Esophagus squamous epithelium (tissue), 4 donors: Measurements from ENCODE around the gene HS1BP3.

Experiments used
- CTCF ChIP-seq, 6 experiments: fragments of 450-650 bp in 4 of 6; fragments of 200-600 bp in 2 of 6; sonication (generic) in 2 of 6; IDR thresholded peaks; one replicate each; pipeline ENCODE4 v1.5.1; 2016 to 2019; ENCODE audit warnings: antibody characterized with exemption in 6 of 6, mild to moderate bottlenecking in 4 of 6, moderate library complexity in 4 of 6
- POLR2A ChIP-seq, 4 donors: fragments of 450-650 bp; IDR thresholded peaks; one replicate each; pipeline ENCODE4 v1.6.1; 2017; ENCODE audit warnings: antibody characterized with exemption in 4 of 4, mild to moderate bottlenecking in 4 of 4, moderate library complexity in 3 of 4

DNA sequence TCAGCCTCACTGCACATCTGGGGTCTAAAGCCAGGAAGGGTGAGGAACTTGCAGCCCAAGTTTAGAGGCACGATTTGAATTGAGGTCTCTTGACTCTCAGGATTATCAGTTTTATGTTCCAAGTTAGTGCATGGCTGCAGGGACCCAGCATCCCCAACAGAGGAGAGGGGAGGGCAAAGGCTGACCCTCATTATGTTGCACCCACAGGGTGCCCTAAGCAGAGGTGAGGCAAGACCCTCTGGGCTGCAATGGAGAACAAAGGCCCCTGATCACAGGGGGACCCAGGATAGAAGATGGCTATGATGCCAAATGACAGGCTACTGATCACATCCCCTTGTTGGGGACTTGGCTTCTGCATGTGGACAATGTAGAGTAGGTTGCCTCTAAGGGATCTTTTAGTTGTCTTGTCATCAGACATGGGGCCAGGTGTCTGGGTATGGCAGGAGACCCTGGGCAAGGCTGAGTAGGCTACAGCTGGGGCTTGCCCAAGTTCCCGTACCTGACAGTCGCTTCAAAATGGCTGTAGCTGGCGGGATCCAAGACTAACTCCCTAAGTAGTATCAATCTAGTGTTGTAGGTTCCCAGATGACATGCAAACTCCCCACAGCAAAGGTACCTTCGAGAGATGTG lies 11.5 kb upstream of the HS1BP3 start:
- no peak for TF ChIP-seq CTCF (IDR thresholded peaks at IDR 0.05)
- TF ChIP-seq POLR2A (IDR thresholded peaks at IDR 0.05), result no peak
